Inflammatory macrophage (primary cell): ENCODE results near the gene MAPRE2.

ENCODE experiments used
- DNase-seq, 2 donors: peaks; one replicate each; pipeline ENCODE4 v3.0.0-alpha.2; 2020 to 2022

The MAPRE2 gene

DNA sequence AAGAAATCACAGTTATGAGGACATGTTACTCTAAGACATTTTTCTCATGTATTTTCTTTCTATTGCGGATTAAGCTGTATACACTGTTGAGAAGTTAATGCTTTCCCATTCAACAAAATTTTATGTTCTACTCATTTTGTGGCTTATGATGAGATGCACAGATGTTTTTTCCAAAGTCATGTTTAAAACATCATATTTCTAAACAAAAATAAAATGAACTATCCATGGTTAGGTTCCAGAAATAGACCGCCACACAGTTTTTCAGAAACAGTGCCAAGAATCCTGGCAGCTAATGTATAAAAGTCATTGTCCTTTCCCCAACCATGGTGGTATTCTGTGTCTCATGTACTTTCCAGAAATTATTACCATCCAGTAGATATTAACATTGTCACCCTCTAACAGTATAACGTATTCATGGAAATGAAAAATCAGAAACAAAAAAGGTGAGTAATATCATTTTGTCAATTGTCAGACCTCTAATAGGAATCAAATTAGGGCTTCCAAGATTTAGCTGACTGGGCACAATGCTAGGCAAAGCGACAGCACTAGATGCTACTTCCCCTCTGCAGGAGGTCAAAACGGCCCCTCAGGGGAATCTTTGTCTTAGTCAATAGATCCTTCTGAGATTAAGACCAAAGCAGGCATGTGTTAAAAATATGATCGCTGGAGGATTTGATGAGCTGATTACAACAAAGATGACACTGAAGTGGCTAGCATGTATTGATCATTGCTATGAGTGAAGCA, 145.2 kb downstream of the MAPRE2 start:
- no peak for DNase-seq

DNA sequence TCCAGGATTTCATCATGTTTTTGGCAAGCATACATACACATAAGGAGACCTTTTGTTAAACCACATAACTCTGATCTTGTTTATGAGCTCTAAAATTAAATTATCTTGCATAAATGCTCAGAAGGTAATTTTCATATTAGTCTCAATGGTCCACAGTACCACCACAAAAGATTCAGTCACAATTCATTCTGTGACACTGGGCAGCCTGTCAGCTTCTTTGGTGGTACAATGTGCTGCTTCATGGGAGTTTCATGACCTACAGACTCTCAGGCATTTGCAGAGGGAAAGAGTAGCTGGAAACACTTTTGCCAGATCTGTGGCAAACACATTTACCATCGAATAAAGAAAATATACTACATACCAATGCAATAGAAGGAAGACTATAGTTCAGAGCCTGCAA, 148.3 kb downstream of the MAPRE2 start:
- DNase-seq: no peak

DNA sequence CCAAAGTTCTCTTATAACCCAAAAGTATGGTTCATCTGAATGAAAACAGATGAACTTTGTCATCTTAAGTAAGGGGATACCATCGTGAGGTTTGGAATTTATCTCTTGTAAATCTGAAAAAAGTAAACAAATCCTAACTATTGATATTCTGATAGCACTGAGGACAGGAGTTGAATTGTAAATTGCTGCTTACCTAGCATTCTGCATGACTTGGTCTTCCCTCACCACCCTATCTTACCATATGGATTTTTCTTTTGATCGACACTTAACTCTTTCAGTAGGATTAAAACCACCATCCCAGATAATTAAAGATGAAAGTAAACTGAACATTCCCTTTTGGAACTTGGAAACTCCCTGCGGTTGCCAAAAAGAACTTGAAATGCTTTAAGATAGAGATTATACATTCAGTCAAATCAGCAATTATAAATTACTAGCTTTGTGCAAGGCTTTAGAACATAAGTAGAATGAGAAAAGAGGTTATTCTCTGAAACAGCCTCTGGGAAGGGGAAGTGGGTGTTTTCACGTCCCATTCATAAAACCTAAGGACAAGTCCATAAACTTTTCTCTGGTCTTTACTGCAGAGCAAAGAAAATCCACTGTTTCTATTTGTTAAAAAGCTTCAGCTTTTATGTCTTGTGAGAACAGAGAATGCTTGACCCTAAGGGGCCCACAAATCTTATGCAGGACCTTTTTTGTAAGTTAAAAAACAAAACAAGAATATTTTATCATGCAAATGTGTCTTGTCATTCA, 149.9 kb downstream of the MAPRE2 start:
- DNase-seq: no peak

DNA sequence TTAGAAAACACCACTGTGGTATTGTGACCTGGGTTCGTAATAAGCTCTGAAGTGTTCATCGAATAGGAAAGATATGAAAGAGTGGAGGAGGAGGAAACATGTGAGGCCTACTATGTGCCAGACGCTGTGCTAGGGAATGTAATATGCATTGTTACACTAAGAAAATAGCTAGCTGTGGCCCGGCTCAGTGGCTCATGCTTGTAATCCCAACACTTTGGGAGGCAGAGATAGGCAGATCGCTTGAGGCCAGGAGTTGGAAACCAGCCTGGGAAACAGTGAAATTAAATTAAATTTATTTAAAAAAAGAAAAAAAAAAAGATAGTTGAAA, 150.4 kb downstream of the MAPRE2 start:
- DNase-seq: no peak

DNA sequence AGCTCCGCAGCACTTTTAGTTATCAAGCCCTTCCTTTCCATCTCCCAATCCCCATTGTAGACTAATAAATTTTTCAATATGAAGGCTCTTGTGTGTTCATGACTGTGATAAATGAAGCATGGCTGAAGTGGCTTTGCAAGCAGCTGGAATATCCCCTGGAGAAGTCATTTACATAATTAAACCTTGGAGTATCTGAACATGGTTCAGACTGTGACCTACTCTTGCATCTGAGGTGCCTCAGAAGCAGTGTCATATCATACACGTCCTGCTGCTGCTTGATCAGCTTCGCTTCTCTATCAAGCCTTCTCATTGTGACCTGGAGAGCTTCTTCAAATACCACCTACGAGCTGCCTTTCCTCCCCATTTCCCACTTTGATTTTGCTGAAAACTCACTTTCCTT, 151.2 kb downstream of the MAPRE2 start:
- DNase-seq: no peak
